Activated B cell treated with CpG ODN at 0.5 μM for 24 hours (primary cell): ENCODE measurements around the gene WWOX. TPM values are rescaled to one million over a fixed set of nuclear protein-coding genes. Genes with fewer than 3 reads are reported as not detected.

Source experiments
- ATAC-seq: fragments of 200-7000 bp; cut with Tn5 transposase; one replicate; pipeline ENCODE4 v1.10.0; 2021; ENCODE audit warnings: low read depth, mild to moderate bottlenecking, moderate library complexity
- CTCF ChIA-PET: fragments of 350-600 bp; sonication (Branson Sonifier 250); formaldehyde crosslinking; loops from one replicate; lab custom pipeline; 2021; ENCODE audit warnings: antibody characterized with exemption; lab: Charles Lee
- POLR2A ChIA-PET: fragments of 350-600 bp; sonication (Branson Sonifier 250); formaldehyde crosslinking; loops from one replicate; lab custom pipeline; 2021; ENCODE audit warnings: antibody characterized with exemption; lab: Charles Lee
- DNase-seq: peaks from one replicate; pipeline ENCODE4 v3.0.0; 2022
- H3K27ac Mint-ChIP-seq: one replicate; pipeline ENCODE4 v1.8.0; 2020; ENCODE audit warnings: mixed read lengths
- H3K27me3 Mint-ChIP-seq: one replicate; pipeline ENCODE4 v1.8.0; 2021; ENCODE audit warnings: mixed read lengths
- H3K36me3 Mint-ChIP-seq: one replicate; pipeline ENCODE4 v1.8.0; 2021; ENCODE audit warnings: low read depth, mixed read lengths
- H3K4me1 Mint-ChIP-seq: one replicate; pipeline ENCODE4 v1.8.0; 2021; ENCODE audit warnings: mixed read lengths
- H3K4me3 Mint-ChIP-seq: one replicate; pipeline ENCODE4 v1.8.0; 2020; ENCODE audit warnings: mild to moderate bottlenecking, mixed read lengths
- H3K9me3 Mint-ChIP-seq: one replicate; pipeline ENCODE4 v1.8.0; 2020; ENCODE audit warnings: mixed read lengths
- CTCF ChIP-seq: fragments of 200-600 bp; IDR thresholded peaks from one replicate; pipeline ENCODE4 v1.8.0; 2022; ENCODE audit warnings: antibody characterized with exemption, mild to moderate bottlenecking
- intact Hi-C: fragments of 100-400 bp; cut with micrococcal nuclease; formaldehyde crosslinking; loops from one replicate; pipeline ENCODE4 v1.15.1; 2024
- total RNA-seq: library from RNA; stranded (reverse); gene quantifications from 2 replicates; pipeline ENCODE4 v1.2.3, GENCODE V29; 2022

WWOX gene
- total RNA-seq, 1 donor from 2014 or later: 22.6 TPM

GRCh38 chr16:78584991-78585390 lies 485.5 kb downstream of the WWOX start:
- no peaks in the 10 kb centered on the region for H3K9me3 Mint-ChIP-seq
- ATAC-seq (no peak), DNase-seq (no peak)
- no peaks in the 10 kb centered on the region for H3K36me3 Mint-ChIP-seq
- H3K4me1 Mint-ChIP-seq: no peaks in the 10 kb centered on the region
- intact Hi-C loops: no loop called here
- CTCF ChIA-PET: no interaction called here
- TF ChIP-seq CTCF: no peak
- H3K4me3 Mint-ChIP-seq: no peak overlapping the region
- no peak overlapping the region for H3K27ac Mint-ChIP-seq
- POLR2A ChIA-PET: no interaction called here
- no peaks in the 10 kb centered on the region for H3K27me3 Mint-ChIP-seq

DNA sequence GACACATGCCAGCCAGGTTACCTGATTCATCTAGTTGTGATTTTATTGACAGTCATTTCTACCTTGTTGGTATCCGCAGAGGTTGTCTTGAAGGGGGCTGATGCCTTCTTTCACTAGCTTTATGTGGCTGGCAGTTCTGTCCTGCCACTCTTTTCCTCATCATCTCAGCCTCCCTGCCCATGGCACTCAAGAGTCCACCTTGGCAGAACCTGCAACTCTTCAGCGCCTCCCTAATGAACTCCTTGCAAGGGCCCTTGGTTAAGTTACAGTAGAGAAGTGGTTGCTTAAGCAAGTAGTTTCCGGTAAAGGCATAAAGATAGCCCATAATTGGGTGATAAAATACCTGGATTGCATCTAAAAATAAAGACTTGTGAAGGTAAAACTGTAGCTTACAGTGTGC lies 489.9 kb downstream of the WWOX start:
- Mint-ChIP-seq H3K4me3 (no peak overlapping the region), H3K27me3 (no peaks in the 10 kb centered on the region), H3K4me1 (no peaks in the 10 kb centered on the region), H3K27ac (no peak overlapping the region), H3K9me3 (no peaks in the 10 kb centered on the region), H3K36me3 (no peaks in the 10 kb centered on the region)
- ChIA-PET CTCF (no interaction called here), POLR2A (no interaction called here)
- intact Hi-C loops: no loop called here
- ATAC-seq (no peak), DNase-seq (no peak)
- TF ChIP-seq CTCF: no peak

- Mint-ChIP-seq H3K9me3 (no peaks in the 10 kb centered on the region), H3K4me3 (no peak overlapping the region), H3K4me1 (no peaks in the 10 kb centered on the region), H3K27ac (no peak overlapping the region), H3K27me3 (no peaks in the 10 kb centered on the region), H3K36me3 (no peaks in the 10 kb centered on the region)
- intact Hi-C loops: no loop called here
- DNase-seq (no peak), ATAC-seq (no peak)
- ChIA-PET POLR2A (no interaction called here), CTCF (no interaction called here)
- TF ChIP-seq CTCF: no peak
Measured at GRCh38 chr16:78591682-78592103, 492.2 kb downstream of the WWOX start.

DNA sequence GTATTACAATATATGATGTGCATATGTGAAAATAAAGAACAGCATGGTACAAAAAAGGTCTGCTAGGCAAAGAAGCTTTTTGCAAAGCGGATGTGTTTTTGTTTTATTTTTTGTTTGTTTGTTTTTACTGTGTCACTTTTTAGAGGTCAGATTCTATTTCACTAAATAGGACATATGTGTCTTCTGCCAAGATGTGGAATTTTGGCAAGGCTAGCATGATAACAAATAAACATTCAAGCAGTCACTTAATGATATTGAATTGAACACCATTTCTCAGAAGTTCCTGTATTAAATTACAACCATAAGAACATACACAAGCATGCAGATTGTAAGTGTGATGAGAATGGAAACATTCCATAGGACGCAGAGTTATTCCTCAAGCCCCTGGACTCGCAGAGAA lies 492.7 kb downstream of the WWOX start:
- no peaks in the 10 kb centered on the region for H3K27me3 Mint-ChIP-seq
- intact Hi-C loops: no loop called here
- no peak for DNase-seq
- no peak for TF ChIP-seq CTCF
- no peaks in the 10 kb centered on the region for H3K9me3 Mint-ChIP-seq
- ATAC-seq: no peak
- ChIA-PET POLR2A (no interaction called here), CTCF (no interaction called here)
- no peaks in the 10 kb centered on the region for H3K36me3 Mint-ChIP-seq
- H3K4me3 Mint-ChIP-seq: no peak overlapping the region
- H3K27ac Mint-ChIP-seq: no peak overlapping the region
- H3K4me1 Mint-ChIP-seq: no peaks in the 10 kb centered on the region

- Mint-ChIP-seq H3K4me1 (peaks cover 2% of the 10 kb centered on the region), H3K27me3 (no peaks in the 10 kb centered on the region), H3K9me3 (no peaks in the 10 kb centered on the region), H3K27ac (no peak overlapping the region), H3K4me3 (no peak overlapping the region), H3K36me3 (no peaks in the 10 kb centered on the region)
- no peak for DNase-seq
- ATAC-seq: no peak
- TF ChIP-seq CTCF: no peak
- POLR2A ChIA-PET: no interaction called here
- CTCF ChIA-PET: no interaction called here
- intact Hi-C loops: no loop called here
Measured at GRCh38 chr16:78593352-78593751, 493.9 kb downstream of the WWOX start.
